ENCODE measurements around the gene FAM3C.

GRCh38 chr7:121339082-121339481, 57.0 kb downstream of the FAM3C start:
- TF ChIP-seq POLR2A (IDR thresholded peaks at IDR 0.05) (no peak), CTCF (IDR thresholded peaks at IDR 0.05) (no peak)

Data from thyroid gland (tissue), 4 donors.